Transverse colon (tissue), 4 donors: Measurements from ENCODE around the gene THBS4. TPM values are rescaled to one million over a fixed set of nuclear protein-coding genes. Genes with fewer than 3 reads are reported as not detected.

Experiments
- DNase-seq: peaks from one replicate; pipeline ENCODE4 v3.0.0-alpha.2; 2019
- H3K27ac ChIP-seq, 4 donors: fragments of 200-600 bp; sonication (generic); 2 replicates each; pipeline ENCODE4 v1.5.1; 2016 to 2018; ENCODE audit warnings: inconsistent platforms in 4 of 4
- H3K27me3 ChIP-seq: fragments of 200-600 bp; sonication (generic); 2 replicates; pipeline ENCODE4 v1.5.1; 2017; ENCODE audit warnings: inconsistent platforms
- H3K36me3 ChIP-seq, 4 donors: fragments of 200-600 bp; sonication (generic); 2 replicates each; pipeline ENCODE4 v1.5.1; 2017 to 2019; ENCODE audit warnings: inconsistent platforms in 4 of 4
- H3K4me1 ChIP-seq, 4 donors: fragments of 200-600 bp; sonication (generic); 2 replicates each; pipeline ENCODE4 v1.5.1; 2017 to 2020; ENCODE audit warnings: inconsistent platforms in 4 of 4
- H3K4me3 ChIP-seq, 4 donors: fragments of 200-600 bp; sonication (generic); 1 replicate in 1 of 4; 2 replicates in 3 of 4; pipeline versions ENCODE4 v1.5.1 to v1.6.1; 2017 to 2019; ENCODE audit warnings: inconsistent platforms in 4 of 4
- H3K9me3 ChIP-seq, 2 donors: fragments of 200-600 bp; sonication (generic); 2 replicates each; pipeline ENCODE4 v1.5.1; 2017 to 2019; ENCODE audit warnings: inconsistent platforms in 2 of 2
- CTCF ChIP-seq, 5 experiments: fragments of 200-600 bp in 3 of 5; fragments of 450-650 bp in 2 of 5; sonication (generic) in 3 of 5; IDR thresholded peaks; 1 replicate in 2 of 5; 2 replicates in 3 of 5; pipeline ENCODE4 v1.5.1; 2016 to 2017; ENCODE audit warnings: antibody characterized with exemption in 5 of 5, inconsistent platforms in 3 of 5, mild to moderate bottlenecking in 2 of 5, moderate library complexity in 1 of 5
- EP300 ChIP-seq: sonication (generic); formaldehyde crosslinking; IDR thresholded peaks from one replicate; pipeline ENCODE4 v1.6.1; 2017; ENCODE audit warnings: antibody characterized with exemption, low read depth
- POLR2A ChIP-seq: fragments of 450-650 bp; IDR thresholded peaks from one replicate; pipeline ENCODE4 v1.6.1; 2016; ENCODE audit warnings: antibody characterized with exemption, mild to moderate bottlenecking, moderate library complexity
- POLR2AphosphoS5 ChIP-seq, 3 donors: sonication (generic); formaldehyde crosslinking; IDR thresholded peaks; one replicate each; pipeline ENCODE4 v1.6.1; 2016; ENCODE audit warnings: antibody characterized with exemption in 3 of 3
- WGBS, 2 donors: methylation state at CpG; one replicate each; pipeline ENCODE4 v1.1.5; 2018; ENCODE audit warnings: low coverage in 1 of 2; 5-methylcytosine and 5-hydroxymethylcytosine counted together
- in situ Hi-C, 4 donors: fragments of 200-750 bp; cut with MboI; loops; one replicate each; pipeline versions ENCODE4 v1.15.0 to v1.15.1; 2017; ENCODE audit warnings: low sequenced_read_pairs in 3 of 4, low pct_ligation_motif_present in 1 of 4, low pct_unique_long_range_greater_than_20kb in 1 of 4
- intact Hi-C: fragments of 100-400 bp; cut with DNase I; formaldehyde crosslinking; loops from one replicate; pipeline ENCODE4 v1.15.1; 2023; ENCODE audit warnings: low total_unique reads
- total RNA-seq, 4 donors: library from RNA; depleted of rRNA; stranded (reverse); fragments of >200 nt; gene quantifications; one replicate each; pipeline ENCODE4 v1.1.0, GENCODE V29; 2016

THBS4 gene
- total RNA-seq, 4 donors from 2014 or later = 5.3 to 116 (median 9.1) TPM

GRCh38 chr5:80039650-80040049, 4.5 kb downstream of the THBS4 start:
- Histone ChIP-seq H3K4me3 (no peak overlapping the region), H3K27ac (no peak overlapping the region), H3K27me3 (peaks cover 48% of the 10 kb centered on the region), H3K36me3 (no peaks in the 10 kb centered on the region), H3K4me1 (peaks cover 0 to 4% (median 2%) of the 10 kb centered on the region in 4 donors), H3K9me3 (no peaks in the 10 kb centered on the region)
- 56 to 60% methylated on average over 1 to 2 of the region's 2 CpGs for WGBS, 2 donors
- intact Hi-C loops (no loop called here), in situ Hi-C loops (no loop called here)
- TF ChIP-seq POLR2A = no peak
- TF ChIP-seq CTCF (IDR thresholded peaks at IDR 0.05) = no peak
- no peak for TF ChIP-seq POLR2AphosphoS5 (IDR thresholded peaks at IDR 0.05)
- TF ChIP-seq EP300 = no peak
- DNase-seq = no peak

- no peak for TF ChIP-seq EP300
- TF ChIP-seq POLR2AphosphoS5 (IDR thresholded peaks at IDR 0.05) = no peak
- TF ChIP-seq CTCF (IDR thresholded peaks at IDR 0.05) = no peak
- TF ChIP-seq POLR2A = no peak
- Histone ChIP-seq H3K36me3 (no peaks in the 10 kb centered on the region), H3K4me1 (no peaks in the 10 kb centered on the region), H3K9me3 (no peaks in the 10 kb centered on the region), H3K4me3 (no peak overlapping the region), H3K27ac (no peak overlapping the region), H3K27me3 (peaks cover 34% of the 10 kb centered on the region)
- intact Hi-C loops = no loop called here
- WGBS, 2 donors = 62 to 65% methylated on average over 4 of the region's 4 CpGs
- in situ Hi-C loops = no loop called here
- no peak for DNase-seq
Observed at GRCh38 chr5:80041527-80041926, 6.4 kb downstream of the THBS4 start.

- Histone ChIP-seq H3K4me1 (no peaks in the 10 kb centered on the region), H3K9me3 (no peaks in the 10 kb centered on the region), H3K36me3 (no peaks in the 10 kb centered on the region), H3K27me3 (peaks cover 26% of the 10 kb centered on the region), H3K27ac (no peak overlapping the region), H3K4me3 (no peak overlapping the region)
- DNase-seq = no peak
- TF ChIP-seq CTCF (IDR thresholded peaks at IDR 0.05) = no peak
- TF ChIP-seq POLR2A = no peak
- TF ChIP-seq EP300 = no peak
- TF ChIP-seq POLR2AphosphoS5 (IDR thresholded peaks at IDR 0.05) = no peak
- in situ Hi-C loops (no loop called here), intact Hi-C loops (no loop called here)
- WGBS, 2 donors = 40 to 53% methylated on average over 2 to 3 of the region's 3 CpGs
Observed at GRCh38 chr5:80042330-80042729, 7.2 kb downstream of the THBS4 start.

- intact Hi-C loops (no loop called here), in situ Hi-C loops (no loop called here)
- 87 to 91% methylated on average over 2 to 4 of the region's 4 CpGs for WGBS, 2 donors
- H3K4me3 ChIP-seq = no peak overlapping the region
- H3K4me1 ChIP-seq = no peaks in the 10 kb centered on the region
- DNase-seq = no peak
- no peak overlapping the region for H3K27ac ChIP-seq
- H3K36me3 ChIP-seq = no peaks in the 10 kb centered on the region
- no peaks in the 10 kb centered on the region for H3K9me3 ChIP-seq
- TF ChIP-seq CTCF (IDR thresholded peaks at IDR 0.05) (no peak), POLR2AphosphoS5 (IDR thresholded peaks at IDR 0.05) (no peak), POLR2A (no peak), EP300 (no peak)
- H3K27me3 ChIP-seq = peaks cover 17% of the 10 kb centered on the region
Observed at GRCh38 chr5:80043187-80043586, 8.0 kb downstream of the THBS4 start.
